KOPT-K1 (cell line): ENCODE measurements around the gene ACOT13.
"Not testable (repeated sequence)": the region's sequence is repeated elsewhere in the genome, so short reads cannot be mapped to it uniquely, and the experiment has no call there.

Experiments
- H3K27ac ChIP-seq: fragments of 200-600 bp; sonication (generic); 2 replicates; pipeline ENCODE4 v1.5.1; 2016; ENCODE audit warnings: antibody characterized with exemption, mild to moderate bottlenecking, low read depth, low read length; ENCODE audit not compliant: poor library complexity, severe bottlenecking
- H3K36me3 ChIP-seq: fragments of 200-600 bp; sonication (generic); 2 replicates; pipeline ENCODE4 v1.5.1; 2017; ENCODE audit warnings: antibody characterized with exemption, mild to moderate bottlenecking, low read length, moderate library complexity; ENCODE audit not compliant: insufficient read depth
- H3K9me3 ChIP-seq: fragments of 200-600 bp; sonication (generic); 2 replicates; pipeline ENCODE4 v1.5.1; 2017; ENCODE audit warnings: antibody characterized with exemption, low read length, mild to moderate bottlenecking; ENCODE audit not compliant: insufficient read depth, poor library complexity, severe bottlenecking

Gene ACOT13

DNA sequence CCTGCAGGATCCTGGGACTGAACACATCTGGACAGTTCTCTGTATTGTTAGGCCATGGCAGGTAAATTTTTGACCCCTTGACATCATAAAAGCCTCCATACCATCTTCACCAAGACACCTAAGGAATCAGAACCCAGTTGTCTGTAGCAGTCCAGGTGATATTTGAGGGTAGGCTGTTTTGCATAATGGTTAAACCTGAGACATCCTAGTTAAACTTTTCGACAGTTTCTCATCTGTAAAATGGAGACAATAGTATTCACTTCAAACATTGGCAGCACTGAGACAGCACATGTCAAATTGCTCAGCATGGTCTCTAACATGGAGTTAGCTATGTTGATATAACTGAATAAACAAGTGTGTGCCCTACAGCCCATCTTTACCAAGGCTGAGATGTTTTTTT, 27.3 kb downstream of the ACOT13 start:
- H3K36me3 ChIP-seq = peaks cover 11% of the 10 kb centered on the region
- H3K27ac ChIP-seq = no peak overlapping the region
- H3K9me3 ChIP-seq = no peaks in the 10 kb centered on the region

DNA sequence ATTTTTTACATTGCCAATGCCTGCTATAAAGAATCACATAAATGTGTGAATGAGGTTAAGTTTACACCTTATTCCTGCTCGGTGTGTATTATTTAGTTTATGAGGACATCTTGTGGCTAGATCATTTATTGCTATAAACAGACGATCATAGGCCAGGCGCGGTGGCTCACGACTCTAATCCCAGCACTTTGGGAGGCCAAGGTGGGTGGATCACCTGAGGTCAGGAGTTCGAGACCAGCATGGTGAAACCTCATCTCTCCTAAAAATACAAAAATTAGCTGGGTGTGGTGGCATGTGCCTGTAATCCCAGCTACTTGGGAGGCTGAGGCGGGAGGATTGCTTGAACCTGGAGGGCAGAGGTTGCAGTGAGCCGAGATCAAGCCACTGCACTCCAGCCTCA, 28.8 kb downstream of the ACOT13 start:
- H3K9me3 ChIP-seq, H3K27ac ChIP-seq: not testable (repeated sequence)
- peaks cover 26% of the 10 kb centered on the region for H3K36me3 ChIP-seq

DNA sequence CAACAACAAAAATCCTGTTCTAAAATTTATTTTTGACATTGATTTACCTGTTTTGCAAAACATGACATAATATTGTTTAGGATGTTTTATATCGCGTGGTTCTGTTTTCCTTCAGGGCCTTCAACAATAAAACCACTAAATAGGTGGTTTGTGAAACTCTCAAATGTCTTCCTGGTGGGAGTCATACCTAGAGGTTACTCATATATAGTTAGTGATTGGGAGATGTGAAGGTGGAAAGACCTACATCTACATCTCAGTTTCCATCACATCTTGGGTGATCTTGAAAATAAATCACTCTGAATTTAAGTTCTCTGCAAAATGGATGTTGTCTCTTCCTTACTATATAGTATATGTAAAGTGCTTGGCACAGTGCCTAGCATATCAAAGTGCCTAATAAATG, 29.2 kb downstream of the ACOT13 start:
- H3K9me3 ChIP-seq = no peaks in the 10 kb centered on the region
- H3K27ac ChIP-seq = no peak overlapping the region
- H3K36me3 ChIP-seq = peaks cover 29% of the 10 kb centered on the region

DNA sequence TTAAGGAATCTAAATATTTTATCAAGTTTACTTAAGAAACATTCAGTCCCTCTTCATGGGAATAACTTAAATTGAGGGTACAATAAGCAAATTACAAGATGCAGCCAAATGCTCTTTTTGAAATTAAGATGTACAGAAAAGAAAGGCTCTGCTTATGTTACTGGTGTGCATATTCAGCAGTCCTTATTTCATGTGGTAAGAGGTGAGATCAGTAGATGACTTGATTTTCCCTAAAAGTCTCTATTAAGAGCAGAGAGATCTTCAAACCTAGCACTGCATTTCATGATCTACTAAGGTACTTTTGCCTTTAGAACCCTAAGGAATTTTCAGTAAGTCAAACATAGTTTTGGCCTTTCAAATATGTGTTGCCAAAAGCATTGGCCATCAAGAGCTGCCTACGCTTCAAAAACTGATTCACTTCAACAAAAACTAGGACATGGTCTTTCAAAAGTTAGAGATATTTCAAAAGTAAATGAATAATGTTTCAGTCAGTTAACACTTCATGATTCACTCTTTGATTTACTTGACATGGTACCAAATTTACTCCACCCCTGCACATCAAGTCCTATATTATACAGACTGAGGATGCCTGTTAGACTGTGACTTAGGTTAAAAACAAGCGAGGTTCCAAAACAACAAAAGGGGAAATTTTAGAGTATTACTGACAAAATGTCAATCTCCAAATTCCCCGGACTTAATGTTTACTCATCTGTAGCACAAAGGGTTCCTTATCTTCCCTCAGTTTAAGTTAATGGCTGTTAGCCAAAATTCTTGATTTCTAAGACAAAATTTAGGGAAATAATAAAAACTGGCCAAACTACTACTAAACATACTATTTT, 32.9 kb downstream of the ACOT13 start:
- Histone ChIP-seq H3K27ac (no peak overlapping the region), H3K36me3 (peaks cover 66% of the 10 kb centered on the region), H3K9me3 (no peaks in the 10 kb centered on the region)

DNA sequence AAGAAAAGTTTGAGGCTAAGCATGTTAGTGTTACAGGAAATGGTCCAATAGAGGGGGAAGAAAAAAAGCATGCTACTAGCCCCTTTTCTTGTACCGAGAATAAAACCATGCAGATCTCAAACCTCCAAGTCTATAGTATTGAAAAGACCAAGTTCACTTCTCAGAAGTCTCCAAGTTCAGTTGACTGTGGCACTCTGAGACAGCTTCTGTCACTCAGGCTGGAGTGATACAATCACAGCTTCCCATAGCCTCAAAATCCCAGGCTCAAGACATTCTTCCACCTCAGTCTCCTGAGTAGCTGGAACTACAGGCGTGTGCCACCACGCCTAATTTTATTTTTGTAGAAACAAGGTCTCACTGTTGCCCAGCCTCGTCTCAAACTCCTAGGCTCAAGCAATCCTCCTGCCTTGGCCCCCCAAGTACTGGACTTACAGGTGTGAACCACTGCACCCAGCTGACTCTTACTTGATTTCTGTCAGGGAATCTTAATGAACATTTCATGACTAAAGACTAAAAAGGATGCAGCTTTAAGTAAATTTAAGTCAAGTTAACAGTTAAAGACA, 35.9 kb downstream of the ACOT13 start:
- peaks cover 96% of the 10 kb centered on the region for H3K36me3 ChIP-seq
- H3K9me3 ChIP-seq = no peaks in the 10 kb centered on the region
- H3K27ac ChIP-seq = no peak overlapping the region

DNA sequence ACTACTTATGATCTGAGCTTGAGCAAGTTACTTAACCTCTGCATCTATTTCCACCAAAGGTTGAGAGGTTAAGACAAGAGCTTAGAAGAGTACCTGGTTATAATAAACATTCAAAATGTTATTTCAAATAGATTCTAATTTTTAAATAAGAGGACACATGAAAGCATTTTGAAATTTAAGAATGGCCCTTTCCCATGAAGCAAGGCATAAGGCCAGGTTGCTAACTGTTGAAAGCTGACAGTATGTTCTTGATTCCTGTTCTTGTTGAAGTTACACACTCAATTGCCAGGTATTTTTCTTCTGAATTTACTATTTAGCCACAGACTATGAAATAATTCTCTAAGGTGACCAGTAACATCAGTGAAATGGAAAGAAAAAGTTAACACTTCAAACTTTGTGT, 37.6 kb downstream of the ACOT13 start:
- H3K9me3 ChIP-seq = no peaks in the 10 kb centered on the region
- H3K36me3 ChIP-seq = peaks cover 99% of the 10 kb centered on the region
- H3K27ac ChIP-seq = no peak overlapping the region

DNA sequence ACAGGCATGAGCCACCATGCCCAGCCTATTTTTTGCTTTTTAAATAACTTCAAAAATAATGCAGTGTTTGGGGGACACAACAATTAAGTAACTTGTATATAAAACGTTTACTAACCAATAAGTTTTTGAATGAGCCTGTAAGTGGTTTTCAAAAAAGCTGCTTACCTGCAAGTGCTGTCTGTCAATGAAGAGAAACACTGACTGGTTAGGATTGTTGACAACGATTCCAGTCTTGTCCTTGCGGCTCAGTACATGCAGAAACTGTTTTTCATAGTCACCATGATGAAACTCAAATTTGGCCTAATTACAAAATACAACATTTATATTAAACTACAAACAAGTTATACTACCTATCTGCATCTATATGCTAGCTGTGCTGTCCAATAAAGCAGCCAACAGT, 41.7 kb downstream of the ACOT13 start:
- Histone ChIP-seq H3K36me3 (peaks cover 100% of the 10 kb centered on the region), H3K27ac (no peak overlapping the region), H3K9me3 (no peaks in the 10 kb centered on the region)

DNA sequence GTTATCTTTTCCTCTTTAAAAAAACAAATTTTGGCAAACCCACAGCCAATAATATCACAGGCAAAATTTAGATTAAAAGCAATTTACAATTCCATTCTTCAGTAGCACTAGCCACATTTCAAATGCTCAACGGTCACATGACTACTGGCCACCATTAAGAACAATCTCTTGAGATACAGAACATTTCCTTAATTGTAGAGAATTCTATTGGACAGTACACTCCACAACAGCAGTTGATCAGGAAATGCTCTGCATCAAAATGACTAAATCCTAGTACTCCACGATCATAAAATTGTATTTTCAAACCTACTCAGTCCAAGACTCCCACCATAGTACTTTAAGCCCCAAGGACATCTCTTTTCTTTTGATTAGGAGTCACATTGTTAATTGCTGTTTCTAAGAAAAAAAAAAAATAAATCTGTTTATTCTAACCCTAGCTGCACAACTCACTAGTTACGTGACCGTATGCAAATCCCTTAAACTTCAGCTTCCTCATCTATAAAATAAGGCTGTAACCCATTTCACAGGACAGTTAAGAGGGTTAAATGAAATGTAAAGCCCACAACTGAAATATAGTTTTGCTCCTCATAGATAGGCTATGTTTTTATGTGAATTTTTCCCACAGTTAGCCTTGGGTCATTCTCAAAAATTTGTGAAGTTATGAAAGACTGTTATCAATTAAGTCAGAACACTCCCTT, 42.3 kb downstream of the ACOT13 start:
- Histone ChIP-seq H3K27ac (no peak overlapping the region), H3K9me3 (no peaks in the 10 kb centered on the region), H3K36me3 (peaks cover 100% of the 10 kb centered on the region)

DNA sequence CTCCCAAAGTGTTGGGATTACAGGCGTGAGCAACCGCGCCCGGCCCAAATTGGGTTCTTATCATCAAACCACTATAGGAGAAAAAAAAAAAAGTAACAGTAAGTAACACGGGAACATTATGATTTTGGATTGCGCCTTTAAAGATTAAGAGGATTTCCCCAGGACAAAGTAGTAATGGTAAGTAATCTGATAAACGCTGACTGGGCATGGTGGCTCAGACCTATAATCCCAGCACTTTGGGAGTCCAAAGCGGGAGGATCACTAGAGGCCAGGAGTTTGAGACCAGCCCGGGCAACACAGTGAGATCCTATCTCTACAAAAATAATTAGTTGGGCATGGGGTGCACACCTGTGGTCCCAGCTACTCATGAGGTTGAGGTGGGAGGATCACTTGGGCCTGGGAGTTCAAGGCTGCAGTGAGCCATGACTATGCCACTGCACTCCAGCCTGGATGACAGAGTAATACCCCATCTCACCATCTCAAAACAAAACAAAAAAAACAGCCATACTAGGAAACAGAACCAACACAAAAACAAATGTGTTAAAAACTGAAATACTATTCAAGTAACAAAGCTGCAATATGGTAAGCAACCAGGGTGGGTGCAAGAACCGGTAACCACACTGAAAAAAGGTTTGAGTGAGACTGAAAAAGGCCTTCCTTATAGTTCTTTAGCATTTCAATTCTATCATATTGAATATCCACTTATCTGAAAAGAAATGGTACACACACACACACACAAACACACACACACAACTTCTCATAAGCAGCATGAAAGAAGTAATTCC, 43.8 kb downstream of the ACOT13 start:
- H3K9me3 ChIP-seq = no peaks in the 10 kb centered on the region
- no peak overlapping the region for H3K27ac ChIP-seq
- peaks cover 100% of the 10 kb centered on the region for H3K36me3 ChIP-seq

DNA sequence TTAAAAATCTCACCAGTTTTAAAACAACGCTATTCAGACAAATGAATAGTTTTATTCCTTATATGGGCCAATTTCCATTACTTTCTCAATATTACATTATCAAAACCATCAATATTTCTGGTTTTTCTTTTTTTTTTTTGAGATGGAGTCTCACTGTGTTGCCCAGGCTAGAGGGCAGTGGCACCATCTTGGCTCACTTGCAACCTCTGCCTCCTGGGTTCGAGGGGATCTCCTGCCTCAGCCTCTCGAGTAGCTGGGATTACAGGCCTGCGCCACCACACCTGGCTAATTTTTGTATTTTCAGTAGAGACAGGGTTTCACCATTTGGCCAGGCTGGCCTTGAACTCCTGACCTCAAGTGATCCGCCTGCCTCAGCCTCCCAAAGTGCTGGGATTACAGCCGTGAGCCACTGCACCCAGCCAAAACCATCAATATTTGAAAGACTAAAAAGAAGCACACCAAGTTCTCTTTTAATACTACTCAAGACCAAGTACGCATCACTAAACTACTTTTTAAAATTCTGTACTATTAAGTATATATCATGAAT, 49.8 kb downstream of the ACOT13 start:
- H3K36me3 ChIP-seq = peaks cover 78% of the 10 kb centered on the region
- H3K27ac ChIP-seq, H3K9me3 ChIP-seq: not testable (repeated sequence)

DNA sequence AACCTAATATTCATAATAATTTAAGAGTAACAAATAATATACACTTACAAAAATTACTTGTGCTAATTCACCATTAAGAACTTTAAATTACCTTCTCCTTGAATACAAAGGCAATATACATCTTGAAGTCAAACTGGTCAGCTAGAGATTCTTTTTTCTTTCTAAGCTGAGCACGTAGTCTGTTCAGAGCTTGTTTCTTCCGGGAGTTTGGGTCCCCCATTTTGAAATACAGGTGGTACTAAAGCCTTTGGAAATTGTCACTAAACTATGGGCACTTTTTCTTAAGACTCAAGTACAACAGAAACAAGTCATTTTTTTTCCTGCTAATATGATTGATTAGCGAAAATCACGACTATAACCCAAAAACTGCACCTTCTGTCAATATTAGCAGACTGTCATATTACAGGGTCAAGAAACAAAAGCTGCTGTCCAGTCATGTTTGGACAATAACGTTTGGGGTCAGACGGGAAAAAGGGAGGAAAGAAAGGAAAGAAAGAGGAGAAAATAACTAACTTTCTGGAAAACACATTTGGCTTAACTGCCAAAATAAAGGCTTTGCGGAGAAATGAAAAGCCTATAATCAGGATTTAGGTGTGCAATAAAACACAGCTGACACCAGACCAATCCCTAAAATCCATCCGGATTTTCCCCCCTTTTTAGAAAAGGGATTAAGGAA, 51.7 kb downstream of the ACOT13 start:
- H3K27ac ChIP-seq = peak overlapping the region; percentile 93
- H3K36me3 ChIP-seq = peaks cover 59% of the 10 kb centered on the region
- no peaks in the 10 kb centered on the region for H3K9me3 ChIP-seq

DNA sequence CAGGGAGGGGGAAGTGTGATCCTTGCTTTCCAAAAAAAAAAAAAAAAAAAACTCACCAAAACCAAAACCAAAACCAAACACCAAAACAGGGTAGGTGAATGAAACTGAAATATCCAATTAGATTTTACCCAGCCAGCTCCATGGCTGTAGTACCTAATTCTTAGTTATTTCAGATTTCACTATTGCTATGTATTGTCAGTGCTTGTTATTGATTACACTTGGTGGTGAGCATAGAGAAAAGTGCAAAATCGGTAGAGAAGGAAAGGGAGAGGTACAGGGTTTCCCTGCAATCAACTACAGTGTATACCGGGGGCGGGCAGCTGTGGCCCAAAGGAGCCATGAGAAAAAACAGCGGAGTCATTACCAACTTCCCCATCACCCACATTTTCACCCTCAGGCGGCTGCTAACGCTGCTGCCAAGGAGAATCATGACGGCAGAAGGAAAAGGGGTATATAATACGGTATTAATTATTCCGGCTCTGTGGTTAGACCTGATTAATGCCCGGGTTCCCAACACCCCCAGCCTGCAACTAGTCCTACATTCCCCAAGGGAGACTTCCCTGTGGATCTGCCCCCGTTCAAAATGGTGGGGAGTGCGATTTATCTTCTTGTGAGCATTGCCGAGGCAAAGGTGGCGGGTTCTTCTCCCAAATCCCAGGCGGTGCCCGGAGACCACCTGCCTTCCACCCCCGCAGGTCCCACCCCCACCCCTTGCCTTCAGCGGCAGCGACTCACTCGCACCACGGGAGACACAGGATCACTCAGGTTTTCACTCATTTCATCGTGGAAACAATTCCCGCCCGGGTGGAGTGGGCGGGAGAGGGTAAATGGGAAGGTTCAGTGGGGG, 52.5 kb downstream of the ACOT13 start, which contains the start of gene C6orf62:
Gene C6orf62, minus strand, starts transcription at position 30 of the 847 bp plus-strand sequence. CDS start 486 bp downstream, outside the sequence.
- Histone ChIP-seq H3K27ac (peak within 1 kb of the TSS; percentile 93), H3K36me3 (peaks cover 51% of the 10 kb centered on the region), H3K9me3 (no peaks in the 10 kb centered on the region)

DNA sequence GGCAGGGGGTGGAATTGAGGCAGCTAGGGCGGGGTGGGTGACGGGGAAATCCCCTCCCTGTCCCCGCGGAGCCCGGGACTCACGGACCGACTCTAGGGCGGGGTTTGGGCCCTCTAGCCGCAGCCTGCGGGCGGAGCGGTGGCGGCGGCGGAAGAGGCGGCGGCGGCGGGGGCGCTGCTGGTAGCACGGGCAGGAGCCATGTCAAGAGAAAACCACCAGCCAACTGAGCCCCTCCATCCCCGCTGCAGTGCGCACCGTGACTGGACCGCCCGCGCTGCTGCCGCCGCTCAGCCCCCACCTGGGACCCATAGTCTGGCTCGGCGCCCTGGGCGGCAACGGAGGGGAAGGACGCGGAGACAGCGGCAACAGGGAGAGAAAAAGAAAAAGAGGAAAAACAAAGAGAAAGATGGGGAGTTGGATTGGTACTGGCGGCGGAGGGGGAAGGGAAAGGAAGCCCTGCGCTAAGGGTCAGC, 53.3 kb downstream of the ACOT13 start:
- no peaks in the 10 kb centered on the region for H3K9me3 ChIP-seq
- H3K36me3 ChIP-seq = peaks cover 43% of the 10 kb centered on the region
- peak overlapping the region; percentile 93 for H3K27ac ChIP-seq
